Endothelial cell of umbilical vein (primary cell): ENCODE results near the gene LAMC3. TPM values are rescaled to one million over a fixed set of nuclear protein-coding genes. Genes with fewer than 3 reads are reported as not detected.

Source experiments
- BruUV-seq: library from RNA; stranded (reverse); fragments of 400-500 nt; replicated peaks from 2 replicates; lab custom pipeline; 2021; lab: Mats Ljungman, UMichigan
- CTCF ChIA-PET: fragments of 300-600, 350-600 bp; sonication (Branson Sonifier 250); formaldehyde crosslinking; loops from one replicate; lab custom pipeline; 2021; ENCODE audit warnings: antibody characterized with exemption, inconsistent platforms; lab: Charles Lee
- POLR2A ChIA-PET: fragments of 300-600, 350-600 bp; sonication (Branson Sonifier 250); formaldehyde crosslinking; loops from one replicate; lab custom pipeline; 2021; ENCODE audit warnings: antibody characterized with exemption, inconsistent platforms; lab: Charles Lee
- DNase-seq: peaks from one replicate; pipeline ENCODE4 v3.0.0-alpha.2; 2011; ENCODE audit warnings: low read depth, low spot score
- FAIRE-seq: peaks from 2 replicates; lab custom pipeline; 2011; peaks lifted over from hg19 to GRCh38; lab: Jason Lieb, UNC
- H2AFZ ChIP-seq: 2 replicates; pipeline ENCODE4 v1.6.0; 2012; ENCODE audit warnings: low read depth, low read length, control low read depth, inconsistent platforms
- H3K27ac ChIP-seq: 2 replicates; pipeline ENCODE4 v1.5.1; 2011; ENCODE audit warnings: low read depth, mild to moderate bottlenecking, control low read depth, low read length, moderate library complexity; ENCODE audit not compliant: insufficient read depth
- H3K27me3 ChIP-seq, 2 experiments: 2 replicates each; pipeline versions ENCODE4 v1.6.0 to v1.6.1; 2011; ENCODE audit warnings: low read length in 2 of 2, mixed read lengths in 1 of 2; ENCODE audit not compliant: control insufficient read depth in 2 of 2, insufficient read depth in 2 of 2
- H3K36me3 ChIP-seq, 2 experiments: 2 replicates in 1 of 2; 3 replicates in 1 of 2; pipeline ENCODE4 v1.5.1; 2011; ENCODE audit warnings: low read length in 2 of 2, mild to moderate bottlenecking in 1 of 2, moderate library complexity in 1 of 2; ENCODE audit not compliant: control insufficient read depth in 2 of 2, insufficient read depth in 2 of 2; ENCODE audit errors: extremely low read depth in 1 of 2
- H3K4me1 ChIP-seq: 3 replicates; pipeline ENCODE4 v1.5.1; 2011; ENCODE audit warnings: mild to moderate bottlenecking, low read length; ENCODE audit not compliant: control insufficient read depth, insufficient read depth; ENCODE audit errors: extremely low read depth
- H3K4me2 ChIP-seq: 2 replicates; pipeline ENCODE4 v1.6.1; 2011; ENCODE audit warnings: low read length, control low read depth, mixed read lengths; ENCODE audit not compliant: insufficient read depth
- H3K4me3 ChIP-seq, 3 experiments: fragments of 200-600 bp in 1 of 3; sonication (generic), shearing (Covaris generic) in 1 of 3; replicated peaks in 1 of 3; 2 replicates each; pipeline ENCODE4 v1.5.1; 2011 to 2016; ENCODE audit warnings: control low read depth in 3 of 3, low read length in 3 of 3, mild to moderate bottlenecking in 2 of 3, inconsistent platforms in 1 of 3, low read depth in 1 of 3, moderate library complexity in 1 of 3; ENCODE audit not compliant: insufficient read depth in 1 of 3
- H3K79me2 ChIP-seq: 2 replicates; pipeline ENCODE4 v1.6.0; 2012; ENCODE audit warnings: low read length, inconsistent platforms; ENCODE audit not compliant: control insufficient read depth, insufficient read depth
- H3K9ac ChIP-seq: replicated peaks from 2 replicates; pipeline ENCODE3; 2011; ENCODE audit warnings: low read length, control low read depth; ENCODE audit not compliant: insufficient read depth; ENCODE audit errors: extremely low read depth
- H3K9me1 ChIP-seq: replicated peaks from 3 replicates; pipeline ENCODE4 v1.6.0; 2011; ENCODE audit warnings: mild to moderate bottlenecking, low read length; ENCODE audit not compliant: control insufficient read depth, insufficient read depth; ENCODE audit errors: extremely low read depth
- H3K9me3 ChIP-seq: replicated peaks from 2 replicates; pipeline ENCODE4 v1.5.1; 2012; ENCODE audit warnings: low read length, inconsistent platforms; ENCODE audit not compliant: control insufficient read depth, insufficient read depth
- H4K20me1 ChIP-seq: replicated peaks from 2 replicates; pipeline ENCODE3; 2011; ENCODE audit warnings: mild to moderate bottlenecking, low read length; ENCODE audit not compliant: control insufficient read depth, insufficient read depth; ENCODE audit errors: extremely low read depth
- EZH2 ChIP-seq: IDR thresholded peaks from 2 replicates; pipeline ENCODE4 v1.6.1; 2012; ENCODE audit warnings: borderline replicate concordance, low read depth, mild to moderate bottlenecking, moderate library complexity, low read length, inconsistent platforms; ENCODE audit not compliant: severe bottlenecking
- FOS ChIP-seq: IDR thresholded peaks from 2 replicates; pipeline ENCODE4 v1.6.1; 2011; ENCODE audit warnings: mild to moderate bottlenecking, low read length, moderate library complexity, borderline replicate concordance; ENCODE audit not compliant: insufficient read depth
- GATA2 ChIP-seq: IDR thresholded peaks from 2 replicates; pipeline ENCODE4 v1.7.0; 2011; ENCODE audit warnings: low read depth, mild to moderate bottlenecking, moderate library complexity, mixed read lengths, low read length; ENCODE audit not compliant: insufficient read length, insufficient read depth
- JUN ChIP-seq: IDR thresholded peaks from 2 replicates; pipeline ENCODE4 v1.6.1; 2011; ENCODE audit warnings: borderline replicate concordance, low read depth; ENCODE audit not compliant: insufficient read length, insufficient read depth
- MAX ChIP-seq: IDR thresholded peaks from 2 replicates; pipeline ENCODE4 v1.6.1; 2011; ENCODE audit not compliant: insufficient read depth, insufficient read length
- MYC ChIP-seq: IDR thresholded peaks from one replicate; pipeline ENCODE4 v1.6.1; 2011; ENCODE audit warnings: mild to moderate bottlenecking, low read depth, low read length
- POLR2A ChIP-seq: IDR thresholded peaks from 2 replicates; pipeline ENCODE4 v1.6.1; 2012; ENCODE audit warnings: low read depth, mild to moderate bottlenecking, control low read depth, low read length
- POLR2AphosphoS5 ChIP-seq: IDR thresholded peaks from 2 replicates; pipeline ENCODE4 v1.6.1; 2012; ENCODE audit warnings: low read depth, mild to moderate bottlenecking, control low read depth, low read length, moderate library complexity; ENCODE audit not compliant: insufficient read depth
- dilution Hi-C: fragments of 300-500 bp; cut with MboI; formaldehyde crosslinking; loops from one replicate; pipeline ENCODE4 v1.15.0; 2019; ENCODE audit warnings: low sequenced_read_pairs; ENCODE audit not compliant: extremely low pct_ligation_motif_present
- intact Hi-C: fragments of 100-400 bp; cut with micrococcal nuclease; formaldehyde crosslinking; loops from one replicate; pipeline ENCODE4 v1.10.0; 2022
- polyA plus RNA-seq, 4 experiments: library from polyadenylated mRNA; depleted of rRNA in 3 of 4; stranded (reverse) in 3 of 4; unstranded in 1 of 4; fragments of >200 nt; gene quantifications; 2 replicates each; pipeline versions ENCODE4 v1.2.1 to v1.2.3, GENCODE V29; 2011 to 2012; ENCODE audit warnings: missing spikeins in 1 of 4
- total RNA-seq: library from RNA; stranded (reverse); gene quantifications from 2 replicates; pipeline ENCODE4 v1.2.3, GENCODE V29; 2021
- TF ChIP-seq, protein P1 (sequence below), 2 donors: IDR thresholded peaks; 1 replicate in 1 of 2; 2 replicates in 1 of 2; pipeline ENCODE4 v1.5.1; 2011; ENCODE audit warnings: low read length in 2 of 2, mild to moderate bottlenecking in 2 of 2, moderate library complexity in 2 of 2, control low read depth in 1 of 2, inconsistent platforms in 1 of 2, low read depth in 1 of 2; ENCODE audit not compliant: insufficient read depth in 1 of 2; ENCODE audit errors: extremely low read depth in 1 of 2

Gene LAMC3
- total and polyA plus RNA-seq, 2 donors (not counting 3 experiments of a cell fraction or from before 2014, with no cell fraction given): 0.18 to 0.38 TPM

- H3K27ac ChIP-seq: no peak overlapping the region
- dilution Hi-C loops (no loop called here), intact Hi-C loops (no loop called here)
- no peaks in the 10 kb centered on the region for H3K9me1 ChIP-seq
- no peak overlapping the region for H3K4me2 ChIP-seq
- no peaks in the 10 kb centered on the region for H3K36me3 ChIP-seq
- no peaks in the 10 kb centered on the region for H3K27me3 ChIP-seq
- no peaks in the 10 kb centered on the region for H3K79me2 ChIP-seq
- no TSS peak for BruUV-seq
- H2AFZ ChIP-seq: no peak overlapping the region
- H3K4me1 ChIP-seq: peaks cover 12% of the 10 kb centered on the region
- no peak overlapping the region for H3K9ac ChIP-seq
- FAIRE-seq (no peak), DNase-seq (no peak)
- H4K20me1 ChIP-seq: no peaks in the 10 kb centered on the region
- ChIA-PET POLR2A (no interaction called here), CTCF (interaction anchor here (1.1 kb wide), 1 partner anchor 37 kb away, joined by 3 read pairs; no protein-coding TSS in a partner anchor)
- H3K4me3 ChIP-seq: no peak overlapping the region
- TF ChIP-seq GATA2 (no peak), JUN (no peak), MAX (no peak), MYC (no peak), EZH2 (no peak), POLR2A (no peak), POLR2AphosphoS5 (no peak), FOS (no peak)
- TF ChIP-seq, protein P1, sequence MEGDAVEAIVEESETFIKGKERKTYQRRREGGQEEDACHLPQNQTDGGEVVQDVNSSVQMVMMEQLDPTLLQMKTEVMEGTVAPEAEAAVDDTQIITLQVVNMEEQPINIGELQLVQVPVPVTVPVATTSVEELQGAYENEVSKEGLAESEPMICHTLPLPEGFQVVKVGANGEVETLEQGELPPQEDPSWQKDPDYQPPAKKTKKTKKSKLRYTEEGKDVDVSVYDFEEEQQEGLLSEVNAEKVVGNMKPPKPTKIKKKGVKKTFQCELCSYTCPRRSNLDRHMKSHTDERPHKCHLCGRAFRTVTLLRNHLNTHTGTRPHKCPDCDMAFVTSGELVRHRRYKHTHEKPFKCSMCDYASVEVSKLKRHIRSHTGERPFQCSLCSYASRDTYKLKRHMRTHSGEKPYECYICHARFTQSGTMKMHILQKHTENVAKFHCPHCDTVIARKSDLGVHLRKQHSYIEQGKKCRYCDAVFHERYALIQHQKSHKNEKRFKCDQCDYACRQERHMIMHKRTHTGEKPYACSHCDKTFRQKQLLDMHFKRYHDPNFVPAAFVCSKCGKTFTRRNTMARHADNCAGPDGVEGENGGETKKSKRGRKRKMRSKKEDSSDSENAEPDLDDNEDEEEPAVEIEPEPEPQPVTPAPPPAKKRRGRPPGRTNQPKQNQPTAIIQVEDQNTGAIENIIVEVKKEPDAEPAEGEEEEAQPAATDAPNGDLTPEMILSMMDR (IDR thresholded peaks at IDR 0.05; ENCODE audit: extremely low read depth in 1 of 2, insufficient read depth in 1 of 2, low read depth in 1 of 2, low read length in 2 of 2): no peak
- H3K9me3 ChIP-seq: no peaks in the 10 kb centered on the region
These were observed 48.2 kb upstream of the LAMC3 start for GRCh38 chr9:130960522-130961378.
